Myocyte (in vitro differentiated cells): ENCODE measurements around the gene GSE1. TPM values are rescaled to one million over a fixed set of nuclear protein-coding genes. Genes with fewer than 3 reads are reported as not detected.

Experiments
- DNase-seq: peaks from one replicate; pipeline ENCODE4 v3.0.0-alpha.2; 2012; ENCODE audit warnings: low read depth
- polyA plus RNA-seq: library from polyadenylated mRNA; unstranded; fragments of >200 nt; gene quantifications from one replicate; pipeline ENCODE4 v1.2.1, GENCODE V29; 2012; ENCODE audit warnings: missing spikeins
- total RNA-seq: library from RNA; depleted of rRNA; stranded (reverse); fragments of >200 nt; gene quantifications from 2 replicates; pipeline ENCODE4 v1.2.3, GENCODE V29; 2014

The GSE1 gene
- total RNA-seq, result 37.4 and 51.1 TPM in 2 replicates
- 17.4 TPM for polyA plus RNA-seq

DNA sequence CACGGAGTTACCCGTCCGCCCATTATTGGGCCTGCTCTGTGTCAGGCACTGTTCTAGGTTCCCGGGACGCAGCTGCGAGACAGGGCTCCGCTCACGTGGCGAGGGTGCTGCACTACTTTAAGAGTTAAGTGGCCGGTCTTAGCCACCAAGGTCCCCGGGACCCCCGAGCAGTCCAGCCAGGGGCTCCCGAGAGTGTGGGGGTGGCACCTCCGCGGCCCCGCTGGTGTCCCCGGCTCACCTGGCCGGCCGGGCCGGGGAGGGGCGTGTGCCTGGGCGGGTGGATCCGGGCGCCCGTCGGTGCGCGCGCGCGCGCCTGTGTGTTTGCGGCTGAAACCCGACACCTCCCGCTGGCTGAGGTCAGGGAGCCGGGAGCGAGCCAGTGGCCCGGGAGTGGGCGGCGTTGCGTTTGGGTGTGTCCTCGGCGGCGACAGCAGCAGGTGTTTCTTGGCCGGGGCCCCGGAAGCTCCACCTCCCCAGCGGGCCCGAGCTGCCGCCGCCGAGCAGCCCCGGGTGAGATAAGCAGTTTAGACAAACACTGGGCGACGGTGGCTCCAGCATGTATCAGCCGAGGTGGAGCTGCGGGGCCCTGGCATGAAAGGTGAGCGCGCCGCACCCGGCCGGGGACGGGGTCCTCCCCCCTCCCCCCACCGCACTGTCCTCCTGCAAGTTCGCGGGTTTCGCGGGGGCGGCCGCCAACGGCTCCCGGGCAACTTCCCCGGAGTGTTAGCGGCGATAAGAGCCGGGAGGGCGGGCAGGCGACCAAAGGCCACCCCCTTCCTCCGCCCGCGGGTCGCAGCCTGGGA is at the start of gene GSE1:
Gene GSE1 (plus strand): TSS at position 522 of the 803 bp plus-strand sequence. CDS start 70 bp downstream, at position 592.
- peak; percentile 95 for DNase-seq

DNA sequence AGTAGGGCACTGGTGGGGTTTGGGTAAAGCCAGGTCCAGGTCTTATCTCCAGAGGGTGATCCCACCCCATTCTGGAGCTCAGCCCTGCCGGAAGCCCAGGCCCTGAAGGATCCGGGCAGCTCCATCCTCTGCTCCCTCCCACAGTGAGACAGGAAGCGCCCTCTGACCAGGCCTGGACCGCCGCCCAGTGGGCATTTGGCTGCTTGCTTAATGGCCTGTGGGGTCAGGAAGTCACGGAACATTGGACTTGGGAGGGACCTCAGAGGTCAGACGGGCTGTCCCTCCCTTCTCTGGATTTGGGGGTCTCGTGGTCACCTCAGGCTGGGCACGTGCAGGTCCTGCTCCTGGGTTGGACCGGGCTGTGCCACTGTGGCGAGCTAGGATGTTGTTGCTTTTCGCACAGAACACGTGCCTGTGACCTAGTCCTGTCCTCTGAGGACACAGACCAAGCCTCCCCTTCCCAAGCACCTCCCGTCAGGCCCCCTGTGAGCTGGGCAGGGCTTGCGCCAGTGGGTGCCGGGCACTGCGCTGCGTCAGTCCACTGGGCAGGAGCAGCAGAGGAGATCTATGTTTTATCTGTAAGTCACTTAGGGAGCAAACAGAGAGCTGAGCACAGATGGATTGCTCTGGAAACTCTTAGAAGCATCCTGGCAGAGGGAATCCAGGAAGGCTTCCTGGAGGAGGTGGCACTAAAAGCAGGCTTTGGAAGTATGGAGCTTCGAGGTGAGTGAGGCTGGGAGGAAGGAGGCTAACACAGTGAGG is 49.4 kb upstream of the GSE1 start:
- DNase-seq, result peak; percentile 60

DNA sequence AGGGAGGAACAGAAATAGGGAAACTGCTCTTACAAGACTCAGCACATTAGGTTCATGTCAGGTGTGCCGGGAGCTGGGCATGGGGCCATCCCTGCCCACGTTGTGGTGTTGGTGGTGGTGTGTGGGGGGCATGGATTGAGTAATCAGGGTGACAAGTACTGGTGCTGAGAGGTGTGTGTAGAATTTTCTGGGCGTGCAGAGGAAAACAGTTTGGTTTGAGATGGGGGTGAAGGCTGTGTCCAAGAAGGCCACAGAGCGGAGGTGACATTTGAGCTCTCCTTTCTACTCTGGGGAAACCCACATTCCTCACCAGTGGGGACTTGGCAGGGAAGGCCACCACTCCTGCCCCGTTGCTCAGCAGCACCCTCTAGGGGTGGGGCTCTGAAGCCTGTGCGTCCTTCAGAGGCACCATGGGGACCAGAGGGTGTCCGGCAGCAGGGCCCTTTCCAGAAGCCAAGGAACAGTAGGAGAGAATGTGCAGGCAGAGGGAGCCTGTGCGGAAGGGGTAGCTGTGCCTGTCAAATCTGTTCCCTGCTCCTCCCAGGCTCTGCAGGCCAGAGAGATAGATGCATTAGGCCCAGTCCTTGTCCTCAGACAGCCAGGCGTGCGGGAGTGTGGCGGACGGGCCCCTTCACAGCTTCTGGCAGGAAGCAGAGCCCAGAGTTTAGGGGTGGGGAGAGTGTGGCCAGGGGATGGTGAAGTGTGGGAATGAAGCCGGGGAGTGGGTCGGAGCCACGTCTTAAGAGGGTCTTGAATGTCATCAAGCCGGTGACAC is 48.7 kb upstream of the GSE1 start:
- DNase-seq, result peak; percentile 47

DNA sequence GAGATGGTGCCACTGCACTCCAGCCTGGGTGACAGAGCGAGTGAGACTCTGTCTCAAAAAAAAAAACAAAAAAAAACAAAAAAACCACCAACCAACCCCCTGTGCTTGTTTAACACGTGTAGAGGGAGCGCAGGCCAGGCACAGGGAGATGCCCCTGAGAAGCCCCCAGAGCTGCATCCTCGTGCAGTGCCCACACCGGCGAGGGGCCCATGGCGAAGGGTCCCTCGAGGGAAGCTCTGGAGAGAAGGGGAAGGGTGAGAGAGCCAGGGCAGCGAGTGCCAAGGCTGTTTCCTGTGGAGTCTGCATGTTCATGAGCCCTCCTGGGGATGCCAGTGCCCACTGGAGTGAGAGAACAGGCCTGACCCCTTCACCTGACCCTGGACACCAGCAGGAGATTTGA is 47.8 kb upstream of the GSE1 start:
- no peak for DNase-seq

DNA sequence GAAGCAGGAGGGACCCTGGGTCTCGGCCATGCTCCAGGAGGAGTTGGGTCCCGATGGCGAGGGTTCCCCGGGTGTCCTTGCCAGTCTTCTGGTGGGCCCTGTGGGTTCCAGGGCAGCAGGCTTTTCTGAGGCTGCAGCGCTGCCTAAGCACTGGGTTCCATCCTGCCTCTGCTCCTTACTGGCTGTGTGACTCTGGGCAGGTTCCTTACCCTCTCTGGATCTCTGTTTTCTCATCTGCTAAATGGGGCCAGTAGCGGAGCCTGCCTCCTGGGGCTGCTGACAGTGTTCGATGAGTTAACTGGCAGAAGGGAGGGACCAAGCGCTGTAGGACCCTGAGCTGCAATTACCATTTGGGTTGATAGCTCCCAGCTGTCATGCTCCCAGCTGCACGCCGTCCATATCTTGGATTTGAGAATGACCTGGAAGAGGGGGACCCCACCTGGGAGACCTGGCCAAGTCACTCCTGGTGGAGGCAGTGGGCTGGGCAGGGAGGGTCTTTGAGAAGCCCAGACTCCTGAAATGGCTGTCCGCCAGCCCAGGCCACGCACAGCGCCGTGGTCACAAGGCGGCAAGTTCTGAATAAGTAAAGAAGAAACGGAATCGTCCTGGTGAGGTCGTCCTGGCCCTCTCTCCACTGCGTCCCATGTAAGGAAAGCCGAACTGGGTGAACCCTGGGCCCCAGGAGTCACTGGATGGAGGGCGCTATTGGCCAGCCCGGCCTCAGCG is 47.2 kb upstream of the GSE1 start:
- DNase-seq, result no peak

DNA sequence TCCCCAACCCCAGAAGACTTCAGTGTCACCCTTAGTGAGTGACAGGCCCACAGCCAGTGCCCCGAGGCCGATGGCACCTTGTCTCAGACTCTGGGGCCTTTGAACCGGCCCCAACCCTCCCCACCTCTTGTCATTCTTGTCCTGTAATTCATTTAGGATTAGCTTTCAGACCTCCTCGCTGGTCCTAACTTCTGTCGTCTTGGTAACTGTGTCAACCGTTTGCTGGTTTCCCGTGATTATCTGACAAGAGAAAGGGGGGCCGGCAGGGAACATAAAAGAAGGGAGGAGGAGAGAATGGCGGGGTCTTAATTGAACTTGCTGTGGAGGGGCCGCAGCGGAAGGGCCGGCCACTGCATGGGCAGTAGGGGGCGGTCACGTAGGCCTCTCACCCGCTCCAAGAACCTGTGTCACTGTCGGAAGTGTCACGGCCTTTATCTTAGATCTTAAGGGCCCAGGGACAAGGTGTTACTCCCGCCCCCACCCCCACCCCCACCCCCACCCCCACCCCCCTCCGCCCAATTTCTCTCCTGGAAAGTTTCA is 46.5 kb upstream of the GSE1 start:
- no peak for DNase-seq

DNA sequence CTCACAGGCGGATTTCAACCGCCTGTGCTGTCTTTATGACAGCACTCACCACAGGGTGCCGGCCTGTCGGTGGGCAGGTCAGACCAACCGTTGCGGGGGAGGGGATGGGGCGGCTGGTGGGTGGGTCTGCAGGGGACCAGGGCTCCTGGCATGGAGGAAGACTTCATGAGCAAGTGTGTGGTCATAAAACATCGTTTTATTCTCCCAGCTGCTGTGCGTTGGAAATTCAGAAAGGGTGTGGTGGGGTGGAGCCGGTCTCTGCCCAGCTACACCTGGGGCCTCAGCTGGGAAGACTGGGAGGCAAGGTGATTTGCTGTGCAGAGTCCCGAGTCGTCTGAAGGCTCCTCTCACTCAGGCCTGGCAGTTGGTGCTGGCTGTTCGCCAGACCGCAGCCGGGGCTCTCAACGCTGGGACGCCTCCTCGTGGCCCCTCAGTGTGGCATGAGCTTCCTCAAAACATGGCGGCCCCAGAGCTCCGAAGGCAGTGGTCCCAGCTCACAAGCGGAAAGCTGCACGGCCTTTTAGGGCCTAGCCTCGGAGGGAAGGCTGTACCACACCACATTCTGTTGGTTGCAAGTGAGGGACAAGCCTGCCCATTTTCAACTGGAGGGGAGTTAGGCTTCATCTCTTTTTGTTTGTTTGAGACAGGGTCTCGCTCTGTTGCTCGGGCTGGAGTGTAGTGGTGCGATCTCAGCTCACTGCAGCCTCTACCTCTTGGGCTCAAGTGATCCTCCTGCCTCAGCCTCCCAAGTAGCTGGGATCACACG is 45.8 kb upstream of the GSE1 start:
- DNase-seq, result no peak

DNA sequence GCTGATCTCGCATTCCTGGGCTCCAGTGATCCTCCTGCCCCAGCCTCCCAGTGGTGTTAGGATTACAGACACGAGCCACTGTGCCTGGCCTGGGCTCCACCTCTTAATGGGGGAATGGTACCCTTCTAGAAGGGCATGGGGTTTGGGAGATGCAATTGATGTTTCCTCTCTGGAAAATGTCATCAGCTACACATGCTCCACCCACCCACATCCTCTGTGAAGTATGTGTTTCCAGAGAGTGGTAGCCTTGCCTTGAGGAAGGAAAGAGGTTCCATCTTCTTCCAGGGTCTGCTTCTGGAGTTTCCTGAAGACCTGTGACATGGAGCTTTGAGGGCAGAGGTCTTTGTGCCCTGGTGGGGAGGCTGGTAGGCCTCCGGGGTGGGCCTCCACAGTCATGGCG is 45.2 kb upstream of the GSE1 start:
- no peak for DNase-seq

DNA sequence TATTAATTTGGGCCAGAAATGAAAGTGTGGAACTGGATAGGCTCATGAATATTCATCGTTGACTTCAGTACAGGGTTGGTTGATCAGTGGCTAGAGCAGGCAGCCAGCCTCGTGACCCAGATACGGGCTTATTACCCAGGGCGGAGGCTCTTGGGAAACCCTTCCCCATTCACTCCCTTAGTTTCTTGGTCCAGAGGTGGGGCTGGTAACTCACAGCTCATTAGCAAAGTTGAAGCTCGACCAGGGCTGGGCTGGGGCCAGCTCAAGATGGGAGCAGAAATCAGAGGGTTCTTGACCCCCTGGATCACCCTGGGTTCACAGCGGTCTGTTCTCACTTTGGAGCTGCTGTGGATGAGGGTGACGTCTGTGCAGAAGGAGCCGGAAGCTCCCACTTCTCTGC is 44.6 kb upstream of the GSE1 start:
- no peak for DNase-seq

DNA sequence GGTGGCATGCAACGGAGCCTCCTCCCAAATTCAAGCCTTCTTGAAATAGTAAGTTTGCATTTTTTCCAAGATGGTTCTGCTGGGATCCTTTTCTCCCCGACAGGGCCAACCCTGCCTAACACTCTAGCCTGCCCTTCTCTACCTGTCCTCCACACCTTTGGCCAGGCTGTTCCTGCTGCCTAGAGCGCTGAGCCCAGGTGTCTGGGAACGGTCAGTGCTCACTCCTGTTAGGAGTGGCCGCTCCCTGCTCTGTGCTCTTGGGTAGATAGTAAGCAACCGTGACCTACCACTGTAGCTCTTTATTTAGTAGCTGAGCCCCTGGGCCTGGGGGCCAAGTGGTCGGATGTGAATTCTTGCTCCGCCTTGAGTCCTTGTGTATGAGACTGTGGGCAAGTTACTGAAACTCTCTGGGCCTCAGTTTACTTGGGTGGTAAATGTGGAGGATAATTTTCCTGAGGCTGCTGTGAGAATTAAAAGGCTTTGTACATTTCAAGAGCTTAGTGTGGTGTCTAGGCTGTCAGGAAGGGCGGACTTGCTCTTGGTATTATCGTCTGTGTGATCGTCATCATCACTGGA is 44.0 kb upstream of the GSE1 start:
- no peak for DNase-seq

DNA sequence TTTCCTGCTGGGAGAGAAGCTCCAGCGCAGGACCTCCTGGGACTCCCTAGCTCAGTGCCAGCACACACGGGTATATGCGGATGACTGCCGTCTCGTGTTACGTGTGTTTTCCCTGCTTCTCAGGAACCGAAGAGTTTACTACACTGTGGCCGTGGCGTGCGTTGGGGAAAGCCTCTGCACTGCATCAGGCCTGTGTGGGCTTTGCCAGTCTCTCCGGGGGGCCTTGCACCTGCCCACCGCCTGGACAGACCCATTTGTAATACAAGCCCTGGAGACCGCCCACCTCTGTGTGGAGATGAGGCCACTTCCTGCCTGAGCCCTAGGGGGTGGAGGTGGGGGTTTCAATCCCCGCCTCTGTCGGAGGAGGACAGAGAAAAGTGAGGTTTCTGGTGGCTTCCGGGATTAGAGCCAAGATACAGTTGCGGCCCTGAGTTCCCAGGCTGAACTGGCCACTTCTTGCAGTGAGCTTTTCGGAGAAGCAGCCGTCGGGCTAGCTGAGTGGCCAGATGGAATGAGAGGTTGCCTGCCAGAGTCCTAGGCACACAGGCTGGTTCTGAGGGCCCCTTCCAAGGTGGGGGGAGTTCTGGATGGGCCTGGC is 43.4 kb upstream of the GSE1 start:
- no peak for DNase-seq

DNA sequence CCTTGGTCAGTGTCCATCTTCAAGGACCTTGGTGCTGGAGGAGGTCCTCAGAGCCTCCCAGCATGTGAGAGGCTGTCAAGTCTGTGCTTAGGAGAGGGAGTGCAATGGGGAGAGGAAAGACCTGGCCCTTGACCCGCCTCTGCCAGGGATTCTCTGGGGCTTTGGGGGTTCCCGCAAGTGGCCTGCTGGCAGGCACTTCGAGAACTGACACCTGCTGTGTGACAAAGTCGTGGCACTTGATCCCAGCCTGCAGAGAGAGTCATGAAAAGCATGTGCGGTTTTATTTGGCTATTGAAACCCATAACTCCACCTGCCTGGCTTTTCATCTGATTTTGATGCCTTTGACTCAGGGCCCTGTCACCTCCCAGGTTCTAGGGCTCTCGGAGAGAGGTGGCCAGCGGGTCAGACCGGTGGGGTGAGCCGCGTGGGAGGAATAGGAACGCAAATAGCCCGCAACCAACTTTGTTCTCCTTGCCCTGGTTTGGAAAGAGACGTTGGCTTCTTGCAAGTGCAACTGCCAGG is 42.8 kb upstream of the GSE1 start:
- DNase-seq, result peak; percentile 66

DNA sequence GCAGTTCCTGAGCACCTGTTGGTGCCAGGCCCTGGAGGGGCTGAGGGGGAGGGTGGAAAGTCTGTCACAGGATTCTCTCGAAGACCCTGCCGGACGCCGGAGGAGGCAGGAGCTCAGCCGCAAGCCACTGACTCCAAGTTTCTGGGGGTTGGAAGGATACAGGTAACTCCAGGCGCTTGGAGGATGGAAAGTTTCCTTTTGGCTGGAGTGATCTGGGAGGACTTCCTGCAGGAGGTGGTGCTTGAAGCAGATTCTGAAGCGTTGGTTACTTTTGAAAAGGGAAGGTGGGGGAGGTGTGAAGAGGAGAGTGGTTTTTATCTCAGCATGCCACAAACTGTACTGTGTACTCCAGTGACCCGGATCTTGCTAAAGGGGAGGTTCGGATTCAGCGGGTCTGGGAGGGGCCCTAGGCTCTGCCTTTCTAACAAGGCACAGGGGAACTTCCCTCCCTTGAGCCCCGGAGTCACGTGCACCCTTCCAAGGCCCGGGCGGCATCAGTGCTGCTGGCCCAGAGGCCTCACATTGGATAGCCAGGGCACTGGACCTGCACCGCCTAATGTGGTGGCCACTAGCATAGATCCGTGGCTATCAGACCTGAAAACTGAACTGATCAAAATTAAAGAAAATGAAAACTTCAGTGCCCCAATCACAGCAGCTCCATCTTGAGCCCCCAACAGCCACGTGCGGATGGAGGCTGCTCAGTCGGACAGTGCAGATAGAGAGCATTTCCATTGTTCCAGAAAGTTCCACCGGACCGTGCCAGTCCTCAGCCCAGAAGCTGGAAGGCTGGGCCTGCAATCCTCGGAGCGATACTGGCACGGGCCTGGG is 42.2 kb upstream of the GSE1 start:
- no peak for DNase-seq

DNA sequence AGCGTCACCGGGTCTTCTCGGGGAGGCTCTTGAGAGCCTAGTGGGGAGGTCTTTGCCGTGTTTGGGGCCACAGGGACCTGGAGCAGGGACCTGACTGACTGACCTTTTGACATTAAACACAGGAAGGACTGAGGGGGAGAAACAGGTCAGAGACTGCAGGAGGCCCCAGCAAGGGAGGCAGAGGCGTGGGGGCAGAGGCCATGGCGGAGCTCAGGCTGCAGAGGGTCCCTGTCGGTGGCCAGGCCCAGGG is 41.6 kb upstream of the GSE1 start:
- no peak for DNase-seq

DNA sequence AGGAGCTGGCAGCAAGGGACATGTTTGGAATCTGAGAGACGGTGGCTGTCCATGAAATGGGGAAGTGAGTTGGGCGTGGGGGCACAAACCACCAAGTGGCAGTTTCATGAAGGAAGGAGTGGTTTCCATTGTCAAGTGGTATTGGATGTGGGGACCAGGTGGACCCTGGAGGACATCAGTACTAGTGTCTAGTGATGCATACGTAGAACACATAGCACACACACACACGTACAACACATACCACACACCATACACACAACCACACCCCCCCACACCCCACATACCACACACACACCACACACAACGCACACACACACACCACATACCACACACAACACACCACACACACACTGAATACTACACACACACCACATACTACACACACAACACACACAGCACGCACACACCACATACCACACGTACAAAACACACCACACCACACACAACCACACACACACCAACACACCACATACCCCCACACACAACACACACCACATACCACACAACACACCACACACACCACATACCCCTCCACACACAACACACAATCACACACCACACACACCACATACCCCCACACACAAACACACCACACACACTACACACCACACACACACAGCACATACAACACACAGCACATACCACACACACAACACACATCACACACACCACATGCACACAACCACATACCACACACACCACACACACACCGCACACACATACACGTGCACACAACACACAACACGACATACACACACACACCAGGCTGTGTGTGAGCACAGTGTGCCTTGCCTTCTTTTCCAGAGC is 41.1 kb upstream of the GSE1 start:
- DNase-seq, result no peak

DNA sequence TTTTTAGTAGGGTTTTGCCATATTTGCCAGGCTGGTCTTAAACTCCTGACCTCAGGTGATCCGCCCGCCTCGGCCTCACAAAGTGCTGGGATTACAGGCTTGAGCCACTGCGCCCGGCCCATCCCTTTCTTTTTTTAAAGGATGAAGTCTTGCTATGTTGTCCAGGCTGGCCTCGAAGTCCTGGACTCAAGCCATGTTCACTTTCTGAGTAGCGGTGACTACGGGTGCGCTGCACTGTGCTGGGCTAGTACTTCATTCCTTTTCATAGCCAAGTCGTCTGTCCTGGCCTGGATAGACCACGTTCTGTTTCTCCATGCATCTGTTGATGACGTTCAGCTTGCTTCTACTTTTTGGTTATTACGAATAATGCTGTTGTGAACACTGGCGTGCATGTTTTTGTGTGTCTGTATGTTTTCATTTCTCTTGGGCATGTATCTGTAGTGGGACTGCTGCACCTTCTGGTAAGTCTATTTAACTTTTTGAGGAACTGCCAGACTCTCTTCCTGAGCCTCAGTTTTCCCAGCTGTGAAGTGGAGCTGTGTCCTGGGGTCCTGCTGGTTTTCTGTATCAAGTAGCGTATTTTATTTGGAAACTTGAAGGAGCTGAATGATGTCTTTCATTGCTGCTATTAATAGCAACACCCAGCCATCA is 40.0 kb upstream of the GSE1 start:
- no peak for DNase-seq
